NCI-H1930 (cell line): ENCODE results near the gene FCRL4.

Experiments used
- DNase-seq, 2 experiments: peaks; one replicate each; lab custom pipeline; 2025; lab: John Stamatoyannopoulos, UW

The FCRL4 gene

GRCh38 chr1:157597959-157598667, at the start of gene FCRL4:
FCRL4 (minus strand) TSS chr1:157598085; CDS start chr1:157597944, 141 bp downstream.
- no peak for DNase-seq

- DNase-seq: no peak
These were observed 48.3 kb upstream of the FCRL4 start for GRCh38 chr1:157646144-157646543.

GRCh38 chr1:157641177-157641576, 43.3 kb upstream of the FCRL4 start:
- no peak for DNase-seq

- no peak for DNase-seq
These were observed 41.9 kb upstream of the FCRL4 start for GRCh38 chr1:157639800-157640199.

GRCh38 chr1:157628773-157629172, 30.9 kb upstream of the FCRL4 start:
- no peak for DNase-seq

GRCh38 chr1:157626099-157626498, 28.2 kb upstream of the FCRL4 start:
- DNase-seq: no peak

GRCh38 chr1:157624471-157624870, 26.6 kb upstream of the FCRL4 start:
- no peak for DNase-seq

GRCh38 chr1:157622471-157622870, 24.6 kb upstream of the FCRL4 start:
- no peak for DNase-seq

GRCh38 chr1:157618190-157618589, 20.3 kb upstream of the FCRL4 start:
- no peak for DNase-seq

GRCh38 chr1:157600236-157600635, 2.4 kb upstream of the FCRL4 start:
- no peak for DNase-seq

- no peak for DNase-seq
These were observed 1.5 kb downstream of the FCRL4 start for GRCh38 chr1:157596384-157596783.

GRCh38 chr1:157595356-157595755, 2.5 kb downstream of the FCRL4 start:
- no peak for DNase-seq

GRCh38 chr1:157585984-157586383, 11.9 kb downstream of the FCRL4 start:
- DNase-seq: no peak

GRCh38 chr1:157584503-157584902, 13.4 kb downstream of the FCRL4 start:
- no peak for DNase-seq

- no peak for DNase-seq
These were observed 17.1 kb downstream of the FCRL4 start for GRCh38 chr1:157580828-157581210.

GRCh38 chr1:157580179-157580827, 17.6 kb downstream of the FCRL4 start:
- DNase-seq: peak; percentile 4 to 53

GRCh38 chr1:157577420-157577819, 20.5 kb downstream of the FCRL4 start:
- no peak for DNase-seq

- DNase-seq: no peak
These were observed 22.1 kb downstream of the FCRL4 start for GRCh38 chr1:157575744-157576143.

- no peak for DNase-seq
These were observed 23.0 kb downstream of the FCRL4 start for GRCh38 chr1:157574836-157575235.

GRCh38 chr1:157566484-157567300, 31.2 kb downstream of the FCRL4 start:
- no peak for DNase-seq

GRCh38 chr1:157562515-157562914, 35.4 kb downstream of the FCRL4 start:
- no peak for DNase-seq

- DNase-seq: no peak
These were observed 39.8 kb downstream of the FCRL4 start for GRCh38 chr1:157558119-157558518.
